Measurements from ENCODE around the gene MR1.

MR1 gene

DNA sequence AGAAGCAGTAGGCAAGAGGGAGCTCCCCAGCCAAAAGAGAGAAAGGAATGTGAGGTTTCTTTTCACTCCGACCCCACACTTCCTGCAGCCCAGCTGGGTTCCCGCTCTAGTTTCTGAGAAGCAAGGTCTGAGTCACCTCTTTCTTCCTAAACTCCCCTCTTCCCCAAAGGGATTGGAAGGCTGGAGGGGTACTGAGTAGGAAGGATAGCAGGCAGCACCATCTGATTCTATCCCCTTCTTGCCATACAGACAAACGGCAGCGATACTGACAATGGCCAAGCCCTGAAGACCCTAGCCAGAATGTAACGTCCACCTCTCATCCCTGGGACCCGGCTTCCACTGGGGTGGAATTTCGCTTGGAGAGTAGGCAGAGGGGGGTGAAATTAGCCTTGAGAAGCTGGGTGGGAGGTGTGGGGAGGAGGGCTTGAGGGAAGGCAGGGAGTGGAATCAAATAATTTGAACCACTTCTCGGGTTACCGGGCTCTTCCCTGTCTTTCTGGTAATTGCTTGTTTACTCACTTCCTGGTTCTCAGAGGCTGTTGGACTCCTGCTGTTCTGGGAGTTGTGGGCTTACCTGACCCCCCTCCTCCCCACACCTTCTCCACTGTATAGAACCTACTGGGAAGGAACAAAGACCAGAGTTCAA lies 67.9 kb downstream of the MR1 start:
- CTCF ChIA-PET = interaction anchor here (2.1 to 4.3 kb wide), 2 partner anchors 41 to 220 kb away, joined by 5 to 25 read pairs; no protein-coding TSS in a partner anchor
- no peak for TF ChIP-seq CTCF (IDR thresholded peaks at IDR 0.05; ENCODE audit: insufficient read depth, low read length, missing control alignments)
- no peak for DNase-seq (ENCODE audit: low read depth, low spot score)
- POLR2A ChIA-PET = interaction anchor here (2.4 kb wide), 1 partner anchor 13 kb away, joined by 9 read pairs; the partner anchor contains the start of gene IER5
- H3K4me3 ChIP-seq (ENCODE audit: low read depth, low read length) = no peak overlapping the region

GRCh38 chr1:181102841-181103240 lies 69.1 kb downstream of the MR1 start:
- no peak for DNase-seq (ENCODE audit: low read depth, low spot score)
- TF ChIP-seq CTCF (IDR thresholded peaks at IDR 0.05; ENCODE audit: insufficient read depth, low read length, missing control alignments) = no peak
- POLR2A ChIA-PET = interaction anchor here (1.0 to 2.6 kb wide), 2 partner anchors 10 to 33 kb away, joined by 3 to 10 read pairs; no protein-coding TSS in a partner anchor
- CTCF ChIA-PET = interaction anchor here (0.8 to 4.3 kb wide), 8 partner anchors 8 to 221 kb away, joined by 3 to 25 read pairs (median 4); no protein-coding TSS in a partner anchor
- H3K4me3 ChIP-seq (ENCODE audit: low read depth, low read length) = no peak overlapping the region

GRCh38 chr1:181103399-181103798 lies 69.6 kb downstream of the MR1 start:
- POLR2A ChIA-PET = interaction anchor here (1.0 to 4.0 kb wide), 3 partner anchors 11 to 33 kb away, joined by 3 to 40 read pairs (median 10); partner anchors contain the start of gene IER5
- TF ChIP-seq CTCF (IDR thresholded peaks at IDR 0.05; ENCODE audit: insufficient read depth, low read length, missing control alignments) = no peak
- CTCF ChIA-PET = interaction anchor here (0.8 to 4.3 kb wide), 9 partner anchors 8 to 222 kb away, joined by 3 to 25 read pairs (median 4); no protein-coding TSS in a partner anchor
- no peak for DNase-seq (ENCODE audit: low read depth, low spot score)
- no peak overlapping the region for H3K4me3 ChIP-seq (ENCODE audit: low read depth, low read length)

GRCh38 chr1:181104042-181104789 lies 70.4 kb downstream of the MR1 start:
- H3K4me3 ChIP-seq (ENCODE audit: low read depth, low read length) = peak overlapping the region; percentile 76
- POLR2A ChIA-PET = interaction anchor here (0.7 to 4.0 kb wide), 7 partner anchors 8 to 32 kb away, joined by 3 to 40 read pairs (median 11); partner anchors contain the start of gene IER5
- DNase-seq (ENCODE audit: low read depth, low spot score) = no peak
- CTCF ChIA-PET = interaction anchor here (1.0 to 3.0 kb wide), 9 partner anchors 9 to 69 kb away, joined by 3 to 15 read pairs (median 4); no protein-coding TSS in a partner anchor
- no peak for TF ChIP-seq CTCF (IDR thresholded peaks at IDR 0.05; ENCODE audit: insufficient read depth, low read length, missing control alignments)

DNA sequence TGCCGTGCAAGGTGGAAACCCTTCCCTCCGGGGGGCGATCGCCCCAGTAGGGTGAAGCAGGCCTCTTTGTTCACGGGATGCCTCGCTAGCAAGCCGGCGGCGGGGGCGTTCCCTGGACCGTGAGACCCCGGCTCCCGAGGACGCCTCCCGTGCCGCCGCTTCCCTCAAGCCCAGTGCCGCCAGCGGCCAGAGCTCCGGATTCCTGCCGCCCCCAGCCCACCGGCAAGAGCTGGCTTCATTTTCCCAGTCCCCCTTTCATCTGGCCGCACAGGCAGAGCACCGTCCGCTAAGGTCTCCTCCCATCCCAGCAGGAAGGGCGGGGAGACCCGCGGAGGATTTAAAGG lies 71.0 kb downstream of the MR1 start:
- ChIA-PET POLR2A (interaction anchor here (0.7 to 4.0 kb wide), 9 partner anchors 8 to 31 kb away, joined by 3 to 40 read pairs (median 10); partner anchors contain the start of gene IER5), CTCF (interaction anchor here (0.8 to 3.0 kb wide), 10 partner anchors 9 to 38 kb away, joined by 3 to 15 read pairs (median 4); no protein-coding TSS in a partner anchor)
- DNase-seq (ENCODE audit: low read depth, low spot score) = no peak

More for the DNA sequence above, 71.0 kb downstream of the MR1 start:
- peak overlapping the region; percentile 76 for H3K4me3 ChIP-seq (ENCODE audit: low read depth, low read length)
- TF ChIP-seq CTCF (IDR thresholded peaks at IDR 0.05; ENCODE audit: insufficient read depth, low read length, missing control alignments) = peak; percentile 23

Measured in AG04449 (cell line).